GM12801 (cell line): ENCODE measurements around the gene RHOB.

Source experiments
- CTCF ChIP-seq: IDR thresholded peaks from one replicate; pipeline ENCODE4 v1.5.1; 2011; ENCODE audit warnings: control low read depth; ENCODE audit not compliant: insufficient read length; ENCODE audit errors: extremely low read depth

The RHOB gene

DNA sequence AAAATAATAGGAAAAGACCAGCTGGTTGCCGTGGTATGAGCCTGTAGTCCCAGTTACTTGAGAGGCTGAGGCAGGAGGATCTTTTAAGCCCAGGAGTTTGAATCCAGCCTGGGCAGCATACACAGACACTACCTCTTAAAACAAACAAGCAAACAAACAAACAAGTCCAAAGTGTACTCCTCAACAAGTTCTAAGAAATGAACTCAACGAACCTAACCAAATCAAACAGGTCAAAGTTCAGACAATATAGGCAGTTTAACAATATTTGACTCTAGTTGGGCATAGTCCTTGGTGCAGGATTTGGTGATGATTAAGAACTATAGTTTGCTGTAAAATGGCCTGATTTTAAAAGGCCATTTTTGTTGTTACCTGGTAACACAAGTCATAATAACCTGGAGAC, 41.9 kb upstream of the RHOB start:
- no peak for TF ChIP-seq CTCF

DNA sequence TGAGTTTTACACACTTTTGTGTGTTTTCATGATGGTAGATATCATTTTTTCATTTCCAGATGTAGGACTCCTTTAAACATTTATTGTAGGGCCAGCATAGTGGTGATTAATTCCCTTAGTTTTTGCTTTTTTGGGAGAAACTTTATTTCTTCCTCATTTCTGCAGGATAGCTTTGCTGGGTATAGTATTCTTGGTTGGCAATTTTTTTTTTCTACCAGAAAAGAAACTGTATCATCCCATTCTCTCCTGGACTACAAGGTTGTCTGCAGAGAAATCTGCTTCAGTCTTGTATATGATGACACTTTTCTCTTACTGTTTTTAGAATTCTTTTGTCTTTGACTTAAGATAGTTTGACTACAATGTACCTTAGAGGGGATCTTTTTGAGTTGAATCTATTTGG, 37.8 kb upstream of the RHOB start:
- TF ChIP-seq CTCF = no peak

DNA sequence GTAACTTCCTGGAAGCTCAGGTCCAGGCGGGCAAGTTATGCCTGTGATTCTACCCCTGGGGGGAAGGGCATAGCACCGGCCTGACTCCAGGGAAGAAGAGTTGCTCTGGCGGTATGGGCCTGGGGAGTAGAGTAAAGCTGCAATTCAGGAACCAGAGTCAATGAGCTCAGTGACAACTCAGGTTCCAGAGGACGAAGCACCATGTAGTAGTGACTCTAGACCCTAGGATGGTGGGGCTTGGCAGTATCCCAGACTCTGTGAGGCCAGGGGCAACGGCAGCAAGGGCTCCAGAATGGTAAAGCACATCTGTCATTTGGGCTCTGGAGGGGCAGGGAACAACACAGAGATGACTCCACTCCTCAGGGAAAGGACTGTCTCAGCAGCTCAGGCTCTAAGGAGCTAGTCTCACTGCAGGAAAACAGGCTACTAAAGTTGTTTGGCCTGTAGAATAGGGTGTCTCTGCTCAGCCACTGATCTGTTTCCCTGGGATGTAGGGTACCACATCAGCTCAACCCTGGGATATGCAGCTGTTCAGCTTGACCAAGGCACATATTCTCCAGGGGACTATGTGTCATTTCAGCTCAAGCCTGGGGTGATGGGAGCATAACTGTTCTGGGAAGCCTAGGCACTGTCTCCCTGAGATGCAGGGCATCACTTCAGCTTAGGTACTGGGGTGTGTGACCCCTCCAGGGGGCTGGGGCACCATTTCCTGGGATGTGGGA, 36.2 kb upstream of the RHOB start:
- no peak for TF ChIP-seq CTCF

- no peak for TF ChIP-seq CTCF
Observed at GRCh38 chr2:20411361-20411894, 35.4 kb upstream of the RHOB start.

- TF ChIP-seq CTCF = no peak
Observed at GRCh38 chr2:20414806-20415205, 32.1 kb upstream of the RHOB start.

GRCh38 chr2:20415511-20415918, 31.4 kb upstream of the RHOB start:
- TF ChIP-seq CTCF = no peak

DNA sequence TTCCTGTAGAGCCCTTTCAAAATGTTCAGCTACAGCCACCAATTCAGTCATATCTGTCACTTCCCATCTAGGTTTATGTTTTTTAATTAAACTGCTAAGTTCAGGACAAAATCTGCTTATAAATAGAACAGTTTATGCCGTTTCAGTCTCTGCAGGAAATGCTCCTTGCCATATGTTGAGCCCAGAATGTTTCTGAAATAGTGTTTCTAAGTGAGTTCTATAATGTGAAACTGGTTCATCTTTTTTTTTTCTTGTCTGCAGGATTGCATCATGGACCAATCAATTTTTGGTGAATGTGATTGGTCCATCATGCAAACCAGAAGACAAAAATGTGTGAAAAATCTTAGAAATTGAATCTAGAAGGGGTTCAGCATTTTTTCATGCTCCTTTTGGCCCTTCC, 30.2 kb upstream of the RHOB start:
- TF ChIP-seq CTCF = no peak
